ENCODE data around the gene TAF1L.
A peak's percentile ranks its signal among the peaks of the same experiment; 100 is the strongest.

The TAF1L gene

DNA sequence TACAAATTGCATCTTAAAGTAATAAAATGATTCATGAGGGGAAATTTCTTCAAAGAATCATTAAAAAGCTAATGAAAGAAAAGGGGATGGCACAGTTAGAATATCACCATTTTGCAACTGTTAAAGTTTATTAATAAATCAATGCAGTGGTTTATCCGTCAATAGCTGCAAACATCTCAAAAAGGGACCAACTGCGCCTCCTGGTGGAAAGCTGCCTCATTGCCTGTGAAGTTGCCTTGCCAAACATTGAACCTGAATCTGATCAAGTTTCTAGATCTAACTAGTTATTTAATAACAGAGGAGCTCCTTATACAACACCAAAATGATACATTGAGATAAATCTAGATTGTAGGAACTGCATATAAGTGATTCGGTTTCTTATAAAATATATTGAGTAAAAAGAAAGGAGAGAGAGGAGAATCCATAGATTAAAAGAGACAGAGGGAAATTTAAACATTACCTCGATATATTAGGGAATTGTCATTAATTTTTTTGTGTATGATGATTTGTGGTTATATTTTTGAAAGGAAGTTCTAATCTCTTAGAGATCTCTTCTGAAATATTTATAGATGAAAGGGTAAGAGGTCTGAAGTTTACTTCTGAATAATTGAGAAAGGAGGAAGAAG is 55.6 kb downstream of the TAF1L start:
- peak; percentile 46 for DNase-seq (ENCODE audit: low spot score)
- in situ Hi-C loops (cut with MboI; ENCODE audit: low sequenced_read_pairs, unreplicated experiment): loop anchor here (5.0 kb wide), 2 partner anchors 198 to 387 kb away; partner anchors contain the start of gene ACO1
- TF ChIP-seq CTCF (IDR thresholded peaks at IDR 0.05; ENCODE audit: borderline replicate concordance, control extremely low read depth, extremely low read depth, insufficient read depth, missing control alignments): peak; percentile 92
